ENCODE data around the gene TMA7.
A peak's percentile ranks its signal among the peaks of the same experiment; 100 is the strongest.
"Not testable (repeated sequence)": the region's sequence is repeated elsewhere in the genome, so short reads cannot be mapped to it uniquely, and the experiment has no call there.

The TMA7 gene

DNA sequence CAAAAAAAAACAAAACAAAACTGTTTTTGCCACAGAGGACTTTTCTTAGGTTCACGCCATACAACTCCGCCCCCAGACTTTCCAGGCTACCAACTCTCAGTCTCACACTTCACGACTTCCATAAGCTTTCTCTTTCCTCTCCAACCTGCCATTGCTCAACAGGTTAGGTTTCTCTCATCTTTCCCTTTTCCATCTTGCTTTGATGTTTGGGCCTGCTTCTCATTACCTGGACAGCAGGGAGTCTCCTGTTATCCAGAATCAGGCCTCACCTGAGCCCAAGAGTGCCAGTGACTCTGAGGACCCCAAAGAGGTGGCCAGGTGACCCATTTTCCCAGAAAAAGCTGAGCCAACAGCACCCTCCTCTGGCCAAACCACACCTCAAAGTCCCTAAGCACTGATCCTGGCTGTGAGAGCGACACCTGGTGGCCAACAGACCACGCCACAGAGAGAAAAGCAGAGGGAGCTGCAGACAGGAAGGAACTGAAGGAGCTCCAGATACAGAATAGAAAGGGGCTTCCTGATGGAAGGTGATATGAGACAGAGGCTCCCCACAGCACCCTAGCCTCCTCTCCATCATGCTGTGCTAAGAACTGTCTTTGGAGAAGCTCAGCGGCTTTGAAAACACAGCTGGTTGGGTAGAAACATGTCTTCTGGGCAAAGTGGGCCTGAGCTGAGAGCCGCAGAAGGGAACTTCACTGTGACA, 4.1 kb upstream of the TMA7 start:
- peak; percentile 39 to 43 for DNase-seq (ENCODE audit: low read depth in 2 of 2)

DNA sequence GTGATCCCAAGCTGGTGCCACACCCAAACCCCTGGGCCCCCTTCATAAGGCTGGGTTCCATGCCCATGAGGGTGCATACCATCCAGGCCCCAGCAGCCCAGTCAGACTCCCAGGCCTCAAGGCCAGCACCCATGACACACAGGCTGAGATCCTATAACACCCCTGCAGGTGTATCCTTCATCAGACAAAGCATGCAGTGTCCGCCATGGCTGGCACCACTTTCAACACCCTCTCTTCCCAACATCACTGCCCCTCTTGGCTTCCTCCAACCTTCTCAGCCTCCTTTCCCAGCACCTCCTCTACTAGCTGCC, 3.6 kb upstream of the TMA7 start:
- no peak for DNase-seq (ENCODE audit: low read depth in 2 of 2)

GRCh38 chr3:48436855-48437254, 3.2 kb upstream of the TMA7 start:
- no peak for DNase-seq (ENCODE audit: low read depth in 2 of 2)

GRCh38 chr3:48437812-48438211, 2.2 kb upstream of the TMA7 start:
- DNase-seq (ENCODE audit: low read depth in 2 of 2) = no peak

DNA sequence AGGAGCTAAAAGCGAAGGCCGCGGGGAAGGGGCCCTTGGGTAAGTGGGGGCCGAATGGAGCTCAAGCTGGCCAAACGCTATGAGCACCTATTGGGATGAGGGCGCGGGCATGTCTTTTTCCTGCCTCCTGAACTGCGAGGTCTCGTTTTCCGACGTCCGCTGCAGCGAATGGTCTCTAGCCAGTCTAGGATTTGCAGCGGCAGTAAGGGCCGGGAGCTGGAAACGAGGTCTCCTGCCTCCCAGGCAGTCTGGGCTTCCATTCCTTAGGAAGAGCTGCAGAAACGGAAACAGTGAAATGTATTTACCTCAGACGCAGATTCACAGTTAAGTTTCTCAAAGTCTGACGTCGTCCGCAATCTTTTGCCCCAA, 517 bp downstream of the TMA7 start:
- DNase-seq (ENCODE audit: low read depth in 2 of 2) = no peak

GRCh38 chr3:48441940-48442339, 1.9 kb downstream of the TMA7 start:
- DNase-seq (ENCODE audit: low read depth in 2 of 2) = no peak

DNA sequence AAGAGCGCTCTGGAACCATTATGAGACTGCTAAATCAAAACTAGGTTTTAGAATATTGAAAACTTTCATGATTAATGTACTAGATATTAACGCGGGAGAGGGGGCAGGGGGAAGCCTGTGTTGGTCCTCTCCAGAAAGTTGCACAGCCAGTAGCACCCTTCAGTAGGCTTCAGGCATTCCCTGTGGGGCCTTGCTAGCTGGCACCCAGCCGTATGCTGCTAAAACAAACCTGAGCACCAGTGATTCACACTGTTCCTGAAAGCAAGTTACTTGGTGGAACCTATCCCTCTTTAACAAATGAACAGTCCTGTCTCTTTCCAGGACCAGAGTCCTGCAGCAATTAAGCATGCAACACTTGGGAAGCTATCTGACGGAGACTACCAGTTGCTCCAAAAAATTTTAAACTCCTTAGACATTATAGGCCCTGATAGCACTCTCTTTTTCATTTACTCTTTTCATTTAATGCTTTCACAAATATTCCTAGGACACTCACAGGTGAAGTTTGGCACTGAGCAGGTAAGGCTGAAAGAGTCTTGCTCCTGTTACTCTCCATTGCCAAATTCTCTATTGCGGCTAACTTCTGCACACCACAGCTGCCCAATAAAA, 5.3 kb downstream of the TMA7 start:
- DNase-seq (ENCODE audit: low read depth in 2 of 2) = no peak

GRCh38 chr3:48446043-48446424, 6.0 kb downstream of the TMA7 start:
- DNase-seq (ENCODE audit: low read depth in 2 of 2) = no peak

DNA sequence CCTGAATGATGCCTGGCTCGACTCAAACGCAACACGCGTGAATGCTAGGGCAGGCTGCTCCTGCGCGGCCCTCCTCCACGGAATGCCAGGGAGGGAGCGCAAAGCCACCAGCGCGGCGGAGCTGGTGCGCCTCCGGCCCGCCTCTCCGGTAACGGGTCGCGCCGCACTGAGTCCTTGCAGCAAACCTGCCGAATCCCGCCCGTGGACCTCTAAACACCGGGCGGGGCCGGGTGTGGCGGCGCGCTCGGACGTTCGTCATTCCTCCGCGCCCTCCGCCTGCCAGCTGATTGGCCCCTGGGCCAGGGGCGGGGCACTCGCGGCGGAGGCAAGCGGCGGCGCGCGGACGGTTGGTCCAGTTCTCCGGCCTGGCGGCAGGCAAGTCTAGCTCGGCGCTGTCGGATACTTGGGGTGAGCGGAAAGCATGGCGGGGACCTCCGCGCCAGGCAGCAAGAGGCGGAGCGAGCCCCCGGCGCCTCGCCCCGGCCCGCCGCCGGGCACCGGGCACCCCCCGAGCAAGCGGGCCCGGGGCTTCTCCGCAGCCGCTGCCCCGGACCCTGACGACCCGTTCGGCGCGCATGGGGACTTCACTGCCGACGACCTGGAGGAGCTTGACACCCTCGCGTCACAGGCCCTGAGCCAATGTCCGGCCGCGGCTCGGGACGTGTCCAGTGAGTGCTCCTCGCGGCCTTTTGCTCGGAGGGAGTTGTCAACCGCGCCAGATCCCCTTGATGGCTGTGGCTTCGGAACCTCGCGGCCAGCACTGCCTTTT, 6.6 kb downstream of the TMA7 start, which contains the start of gene ATRIP:
Gene ATRIP, plus strand, starts transcription at position 313 of the 769 bp plus-strand sequence. Its CDS starts 109 bp downstream, at position 422.
- DNase-seq (ENCODE audit: low read depth in 2 of 2) = peak; percentile 36 to 40

DNA sequence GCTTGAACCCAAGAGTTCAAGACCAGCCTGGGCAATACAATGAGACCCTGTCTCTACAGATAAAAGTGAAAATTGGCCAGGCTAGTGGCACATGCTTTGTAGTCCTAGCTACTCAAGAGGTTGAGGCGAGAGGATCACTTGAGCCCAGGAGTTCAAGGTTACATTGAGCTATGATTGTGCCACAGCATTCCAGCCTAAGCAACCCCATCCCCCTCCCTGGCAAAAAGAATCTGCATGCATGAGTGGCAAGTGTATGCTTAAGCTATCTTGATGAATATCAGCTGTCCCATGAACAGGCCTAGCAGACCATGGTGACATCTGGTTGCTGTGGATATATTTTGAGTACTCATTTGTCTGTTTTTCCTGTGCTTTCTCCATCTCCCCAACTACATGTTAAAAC, 11.2 kb downstream of the TMA7 start:
- no peak for DNase-seq (ENCODE audit: low read depth in 2 of 2)

DNA sequence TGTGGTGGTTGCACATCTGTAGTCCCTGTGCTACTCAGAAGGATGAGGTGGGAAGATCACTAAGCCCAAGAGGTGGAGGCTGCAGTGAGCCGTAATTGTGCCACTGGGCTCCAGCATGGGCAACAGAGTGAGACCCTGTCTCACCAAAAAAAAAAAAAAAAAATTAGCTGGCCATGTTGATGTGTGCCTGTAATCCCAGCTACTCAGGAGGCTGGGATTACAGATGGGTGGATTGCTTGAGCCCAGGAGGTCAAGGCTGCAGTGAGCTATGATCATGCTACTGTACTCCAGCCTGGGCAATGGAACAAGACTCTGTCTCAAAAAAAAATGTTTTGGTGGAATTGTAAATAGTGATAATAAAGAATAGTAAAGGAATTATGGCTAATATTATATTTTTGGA, 16.4 kb downstream of the TMA7 start:
- DNase-seq (ENCODE audit: low read depth in 2 of 2) = no peak

DNA sequence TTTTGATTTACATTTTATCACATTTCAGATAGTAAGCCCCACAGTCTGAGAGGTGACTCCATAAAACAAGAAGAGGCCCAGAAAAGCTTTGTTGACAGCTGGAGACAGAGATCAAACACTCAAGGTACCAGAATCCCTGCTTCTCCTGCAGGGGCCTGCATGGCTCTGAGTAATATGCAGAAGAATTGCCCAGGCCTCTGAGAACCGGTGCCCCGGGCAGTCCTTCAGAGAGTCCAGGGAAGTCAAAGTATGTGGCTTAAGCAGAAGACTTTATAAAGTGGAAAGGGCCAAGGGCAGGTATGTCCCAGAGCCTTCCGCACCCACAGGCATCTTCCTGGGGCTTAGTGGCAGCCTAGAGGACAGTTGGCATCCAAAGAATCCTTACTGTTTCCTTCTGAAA, 19.3 kb downstream of the TMA7 start:
- no peak for DNase-seq (ENCODE audit: low read depth in 2 of 2)

- no peak for DNase-seq (ENCODE audit: low read depth in 2 of 2)
These were observed 19.9 kb downstream of the TMA7 start for GRCh38 chr3:48459773-48460516.

- DNase-seq (ENCODE audit: low read depth in 2 of 2) = no peak
These were observed 20.5 kb downstream of the TMA7 start for GRCh38 chr3:48460517-48460902.

GRCh38 chr3:48461767-48462166, 21.7 kb downstream of the TMA7 start:
- not testable (repeated sequence) for DNase-seq (ENCODE audit: low read depth in 2 of 2)

DNA sequence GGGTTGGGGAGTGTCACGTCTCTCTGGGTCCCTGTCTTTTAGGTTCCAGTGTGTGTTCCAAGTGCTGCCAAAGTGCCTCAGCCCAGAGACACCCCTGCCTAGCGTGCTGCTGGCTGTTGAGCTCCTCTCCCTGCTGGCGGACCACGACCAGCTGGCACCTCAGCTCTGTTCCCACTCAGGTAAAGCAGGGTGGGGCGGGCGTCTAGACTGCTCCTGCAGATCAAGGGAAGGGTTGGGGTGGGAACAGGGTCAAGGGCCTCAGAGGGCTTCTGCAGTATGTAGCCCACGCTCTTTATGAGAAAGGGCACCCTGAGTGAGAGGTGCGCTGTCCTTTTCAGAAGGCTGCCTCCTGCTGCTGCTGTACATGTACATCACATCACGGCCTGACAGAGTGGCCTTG, 23.6 kb downstream of the TMA7 start:
- DNase-seq (ENCODE audit: low read depth in 2 of 2) = no peak

- no peak for DNase-seq (ENCODE audit: low read depth in 2 of 2)
These were observed 24.7 kb downstream of the TMA7 start for GRCh38 chr3:48464713-48465221.

DNA sequence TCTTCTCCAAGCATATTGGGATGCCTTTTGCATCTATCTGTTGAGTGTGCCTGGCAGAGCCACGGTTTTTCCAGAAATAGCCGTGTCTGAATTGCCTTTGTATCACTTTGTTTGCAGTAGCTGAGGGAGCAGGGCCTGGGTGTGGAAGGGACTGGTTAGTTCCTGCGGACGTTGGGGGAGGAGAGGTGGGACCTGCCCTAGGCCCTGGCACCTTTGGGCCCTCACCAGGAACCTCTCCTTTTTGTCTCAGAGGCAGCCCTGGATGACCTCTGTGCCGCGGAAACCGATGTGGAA, 25.1 kb downstream of the TMA7 start:
- DNase-seq (ENCODE audit: low read depth in 2 of 2) = no peak

DNA sequence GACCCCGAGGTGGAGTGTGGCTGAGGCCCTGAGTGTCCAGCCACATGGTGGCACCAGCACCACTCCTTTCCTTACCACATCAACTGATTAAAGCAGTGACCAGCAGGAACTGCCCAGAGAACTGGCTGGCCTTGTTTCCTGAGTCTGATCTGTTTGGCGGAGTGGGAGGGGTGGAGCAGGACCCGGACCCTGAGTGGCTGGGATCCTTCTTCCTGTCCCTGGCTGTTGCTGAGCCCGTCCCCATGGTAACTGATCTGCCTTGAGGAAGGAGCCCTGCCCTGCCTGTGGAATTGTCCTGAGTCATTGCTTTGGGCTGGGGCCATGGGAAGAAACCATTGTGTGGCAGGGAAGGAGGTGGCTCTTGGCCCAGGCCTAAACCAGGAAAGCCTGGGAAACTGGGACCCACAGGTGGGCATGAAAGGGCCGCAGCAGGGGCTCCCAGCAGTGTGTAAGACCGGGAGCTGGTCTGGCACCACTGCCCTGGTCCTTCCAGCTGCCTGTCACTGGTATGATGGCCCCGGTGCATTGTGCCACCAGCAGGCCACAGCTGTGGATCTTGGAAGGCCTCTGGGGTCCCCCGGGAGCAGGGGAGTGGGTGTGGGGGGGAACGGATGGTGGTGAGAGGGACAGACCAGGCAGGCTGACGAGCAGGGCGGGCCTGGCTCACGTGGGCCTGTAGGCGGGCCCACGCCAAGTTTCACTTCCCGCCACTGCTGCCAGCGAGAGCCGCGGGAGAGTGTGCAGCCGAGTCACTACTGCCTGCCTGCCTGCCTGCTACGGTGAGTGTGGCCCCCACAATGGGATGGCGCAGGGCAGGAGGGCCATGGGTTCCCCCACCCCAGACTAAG, 25.7 kb downstream of the TMA7 start:
- DNase-seq (ENCODE audit: low read depth in 2 of 2) = peak; percentile 93

- DNase-seq (ENCODE audit: low read depth in 2 of 2) = no peak
These were observed 26.5 kb downstream of the TMA7 start for GRCh38 chr3:48466386-48467109.

DNA sequence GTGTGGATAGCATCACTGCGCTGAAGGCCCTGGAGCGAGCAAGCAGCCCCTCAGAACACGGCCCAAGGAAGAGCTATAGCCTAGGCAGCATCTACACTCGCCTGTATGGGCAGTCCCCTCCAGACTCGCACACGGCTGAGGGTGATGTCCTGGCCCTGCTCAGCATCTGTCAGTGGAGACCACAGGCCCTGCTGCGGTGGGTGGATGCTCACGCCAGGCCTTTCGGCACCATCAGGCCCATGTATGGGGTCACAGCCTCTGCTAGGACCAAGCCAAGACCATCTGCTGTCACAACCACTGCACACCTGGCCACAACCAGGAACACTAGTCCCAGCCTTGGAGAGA, 27.0 kb downstream of the TMA7 start:
- no peak for DNase-seq (ENCODE audit: low read depth in 2 of 2)

Measured in fibroblast of skin of left biceps (primary cell).